ENCODE measurements around the gene CARD16. TPM values are rescaled to one million over a fixed set of nuclear protein-coding genes. Genes with fewer than 3 reads are reported as not detected.

The CARD16 gene
- total RNA-seq, 1 donor from 2014 or later: 16.0 TPM

GRCh38 chr11:104992781-104993180, 52.4 kb downstream of the CARD16 start:
- DNase-seq: no peak

GRCh38 chr11:104991994-104992393, 53.1 kb downstream of the CARD16 start:
- DNase-seq: no peak

Other genes starting within 250 kb of the CARD16 start
- gene CASP12, start 146.9 kb downstream of the CARD16 start, total RNA-seq: 1.3 TPM
- gene CASP4, start 76.8 kb downstream of the CARD16 start, total RNA-seq: 70.0 TPM
- 0.39 TPM for gene CASP5, start 22.2 kb downstream of the CARD16 start, total RNA-seq
- 57.9 TPM for gene CASP1, start 10.2 kb downstream of the CARD16 start, total RNA-seq
- 37.0 TPM for gene CARD18, start 94.4 kb upstream of the CARD16 start, total RNA-seq

All from skin of body (tissue), 2 donors.